Activated CD8-positive, alpha-beta memory T cell treated with anti-CD3 and anti-CD28 coated beads, Interleukin-2, amount 50 U/mL, for 1 hour (primary cell): ENCODE data around the gene SLC9A7.

Source experiments
- DNase-seq: peaks from one replicate; pipeline ENCODE4 v3.0.0-alpha.2; 2020; ENCODE audit errors: extremely low read depth

Gene SLC9A7

GRCh38 chrX:46610070-46610658 lies 148.8 kb downstream of the SLC9A7 start:
- DNase-seq = no peak

- no peak for DNase-seq
Observed at GRCh38 chrX:46607916-46608315, 151.0 kb downstream of the SLC9A7 start.

- no peak for DNase-seq
Observed at GRCh38 chrX:46602468-46603102, 156.3 kb downstream of the SLC9A7 start.

GRCh38 chrX:46601283-46601682 lies 157.6 kb downstream of the SLC9A7 start:
- DNase-seq = no peak

- no peak for DNase-seq
Observed at GRCh38 chrX:46599051-46599560, 159.8 kb downstream of the SLC9A7 start.

DNA sequence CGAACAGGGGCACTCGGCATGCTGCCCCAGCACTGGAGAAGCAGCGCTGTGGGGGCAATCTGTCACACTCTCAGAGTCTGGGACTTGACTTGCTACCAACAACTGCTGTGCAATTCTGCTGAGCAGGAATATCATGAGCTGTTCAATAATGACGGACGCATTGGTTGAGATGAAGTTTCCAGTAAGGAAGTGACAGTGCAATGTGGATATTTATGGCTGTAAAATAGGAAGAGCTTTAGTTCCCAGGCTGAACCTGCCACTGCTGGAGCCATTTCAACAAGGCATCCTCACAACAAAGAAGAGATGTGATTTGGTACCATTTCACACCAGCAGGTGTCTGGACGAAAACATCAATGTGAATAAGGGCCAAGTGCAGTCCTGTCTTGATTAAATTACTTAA lies 161.1 kb downstream of the SLC9A7 start:
- DNase-seq = no peak

GRCh38 chrX:46597208-46597607 lies 161.7 kb downstream of the SLC9A7 start:
- no peak for DNase-seq

DNA sequence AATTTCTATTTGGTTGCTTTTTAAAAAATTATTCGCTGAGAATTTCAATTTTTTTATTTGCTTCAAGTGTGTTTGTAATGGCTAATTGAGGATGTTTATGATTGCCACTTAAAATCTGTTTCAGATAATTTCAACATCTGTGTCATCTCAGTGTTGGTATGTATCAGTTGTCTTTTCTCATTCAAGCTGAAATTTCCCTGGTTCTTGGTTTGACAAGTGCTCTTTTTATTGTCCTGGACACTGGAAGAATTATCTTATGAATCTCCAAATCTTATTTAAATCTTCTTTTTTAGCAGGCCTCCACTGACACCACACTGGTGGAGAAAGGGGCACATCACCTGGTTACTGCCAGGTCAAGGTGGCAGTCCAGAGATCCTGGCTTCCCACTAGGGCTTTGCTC lies 163.8 kb downstream of the SLC9A7 start:
- no peak for DNase-seq

- no peak for DNase-seq
Observed at GRCh38 chrX:46589977-46590723, 168.8 kb downstream of the SLC9A7 start.

GRCh38 chrX:46588263-46588662 lies 170.7 kb downstream of the SLC9A7 start:
- DNase-seq = no peak

GRCh38 chrX:46587753-46588171 lies 171.2 kb downstream of the SLC9A7 start:
- DNase-seq = no peak

DNA sequence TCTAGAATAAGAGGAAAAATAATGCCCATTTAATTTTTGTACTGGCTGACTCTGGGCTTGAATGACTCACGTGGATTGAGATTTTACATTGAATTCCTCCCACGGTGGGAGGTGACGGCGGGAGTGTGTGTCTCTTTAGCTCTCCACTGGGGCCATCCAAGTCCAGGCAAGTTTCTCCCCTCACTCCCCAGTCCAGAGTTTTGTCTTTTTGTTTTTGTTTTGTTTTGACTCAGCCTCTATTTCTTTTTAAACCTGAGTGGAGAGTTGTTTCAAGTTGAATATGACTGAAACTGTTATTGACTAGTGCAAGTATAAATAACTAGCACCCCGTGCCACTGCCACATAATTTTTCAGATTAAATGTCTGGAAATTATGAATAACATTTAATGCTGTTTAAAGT lies 171.8 kb downstream of the SLC9A7 start:
- no peak for DNase-seq

GRCh38 chrX:46584736-46585135 lies 174.2 kb downstream of the SLC9A7 start:
- DNase-seq = no peak

DNA sequence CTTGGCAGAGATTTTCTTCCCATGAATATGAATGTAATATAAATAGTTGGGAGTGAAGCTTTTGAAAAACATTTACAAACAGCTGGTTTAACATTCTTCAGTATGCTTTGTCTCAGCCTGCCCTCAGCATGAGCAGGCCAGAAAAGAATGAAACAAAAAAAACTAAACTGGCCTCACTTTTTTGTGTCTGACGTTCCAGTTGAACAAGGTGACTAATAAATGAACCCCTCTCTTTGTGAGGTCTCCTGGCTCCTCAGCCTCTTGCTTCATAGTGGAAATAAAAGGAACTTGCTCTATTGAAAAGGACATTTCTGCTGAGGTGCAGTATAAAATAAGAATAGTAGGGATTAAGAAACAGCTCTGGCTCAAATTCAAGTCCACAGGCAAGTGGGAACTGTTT lies 176.0 kb downstream of the SLC9A7 start:
- no peak for DNase-seq

- DNase-seq = no peak
Observed at GRCh38 chrX:46582325-46582724, 176.6 kb downstream of the SLC9A7 start.

DNA sequence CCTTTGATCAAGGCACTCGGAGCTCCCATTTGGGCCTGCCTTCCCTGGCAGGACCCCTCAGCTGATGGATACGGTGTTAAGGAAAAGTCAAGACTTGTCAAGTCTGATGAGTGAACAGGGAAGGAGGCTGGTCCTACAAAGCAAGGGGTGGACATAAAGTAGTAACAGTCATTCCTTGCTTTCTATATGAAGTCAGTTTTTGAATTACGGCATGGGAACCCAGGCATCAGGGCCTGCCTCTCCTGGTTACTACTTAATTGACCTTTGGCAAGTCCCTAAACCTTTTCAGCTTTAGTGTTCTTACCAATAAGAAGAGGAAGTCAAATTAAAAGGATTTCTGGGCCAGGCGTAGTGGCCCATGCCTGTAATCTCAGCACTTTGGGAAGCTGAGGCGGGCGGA lies 178.3 kb downstream of the SLC9A7 start:
- DNase-seq = no peak

- DNase-seq = no peak
Observed at GRCh38 chrX:46579250-46579649, 179.7 kb downstream of the SLC9A7 start.

DNA sequence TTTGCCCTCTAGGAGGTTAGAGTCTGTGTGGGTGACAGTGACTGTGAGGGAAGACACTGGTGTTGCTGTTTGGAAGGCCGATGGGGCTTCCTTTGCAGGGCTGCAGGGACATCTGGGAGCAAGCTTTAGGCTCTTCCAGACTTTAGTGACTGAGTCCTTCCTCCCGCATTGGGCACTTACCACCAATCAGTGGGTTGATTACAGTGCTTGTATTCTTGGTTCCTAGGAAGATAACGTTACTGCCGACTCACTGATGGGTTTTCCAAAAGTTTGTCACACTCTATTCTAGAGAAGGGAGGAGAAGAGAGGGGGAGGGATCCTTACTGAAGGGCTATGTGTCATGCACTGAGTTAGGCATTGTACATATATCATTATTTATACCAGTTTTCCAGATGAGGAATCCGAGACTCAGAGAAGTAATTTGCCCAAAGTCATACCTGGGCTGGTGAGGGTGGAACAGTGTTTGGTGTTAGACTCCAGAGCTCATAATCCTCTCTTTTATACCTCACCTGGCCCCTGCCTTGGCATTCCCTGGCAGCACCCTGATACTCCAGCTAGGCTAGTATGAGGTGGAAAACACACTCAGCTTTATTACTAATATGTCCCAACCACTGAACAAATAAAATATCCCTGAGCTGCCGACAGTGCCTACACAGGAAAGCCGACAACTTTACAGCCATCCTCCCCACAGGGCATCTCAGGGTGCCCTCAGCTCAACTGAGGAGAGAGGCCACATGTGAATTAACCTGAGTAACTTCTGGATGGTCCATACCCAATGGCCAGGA lies 181.5 kb downstream of the SLC9A7 start:
- DNase-seq = no peak

- no peak for DNase-seq
Observed at GRCh38 chrX:46576458-46576857, 182.5 kb downstream of the SLC9A7 start.

- DNase-seq = no peak
Observed at GRCh38 chrX:46575991-46576392, 182.9 kb downstream of the SLC9A7 start.

- no peak for DNase-seq
Observed at GRCh38 chrX:46575586-46575985, 183.3 kb downstream of the SLC9A7 start.

DNA sequence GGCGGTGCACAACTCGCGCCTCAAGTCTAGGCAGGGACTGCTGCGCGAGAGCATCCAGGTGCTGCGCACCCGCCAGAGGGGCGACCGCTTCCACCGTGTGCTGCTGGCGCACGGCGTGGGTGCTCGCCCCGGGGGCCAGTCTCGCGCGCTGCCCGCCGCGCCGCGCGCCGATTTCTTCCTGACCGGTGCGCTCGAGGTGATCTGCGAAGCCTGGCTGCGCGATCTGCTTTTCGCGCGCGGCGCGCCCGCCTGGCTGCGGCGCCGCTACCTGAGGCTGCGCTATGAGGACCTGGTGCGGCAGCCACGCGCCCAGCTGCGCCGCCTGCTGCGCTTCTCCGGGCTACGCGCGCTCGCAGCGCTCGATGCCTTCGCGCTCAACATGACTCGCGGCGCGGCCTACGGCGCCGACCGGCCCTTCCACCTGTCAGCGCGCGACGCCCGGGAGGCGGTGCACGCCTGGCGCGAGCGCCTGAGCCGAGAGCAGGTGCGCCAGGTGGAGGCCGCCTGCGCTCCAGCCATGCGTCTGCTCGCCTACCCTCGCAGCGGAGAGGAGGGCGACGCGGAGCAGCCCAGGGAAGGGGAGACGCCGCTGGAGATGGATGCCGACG lies 184.0 kb downstream of the SLC9A7 start:
- DNase-seq = no peak
